Suprapubic skin (tissue), 4 donors: Measurements from ENCODE around the gene MTA3.

Experiments used
- EP300 ChIP-seq: sonication (generic); formaldehyde crosslinking; IDR thresholded peaks from one replicate; pipeline ENCODE4 v1.6.1; 2017; ENCODE audit warnings: antibody characterized with exemption
- POLR2A ChIP-seq, 2 donors: fragments of 450-650 bp; IDR thresholded peaks; one replicate each; pipeline ENCODE4 v1.6.1; 2017; ENCODE audit warnings: antibody characterized with exemption in 2 of 2, mild to moderate bottlenecking in 2 of 2, moderate library complexity in 2 of 2
- POLR2AphosphoS5 ChIP-seq, 3 donors: sonication (generic); formaldehyde crosslinking; IDR thresholded peaks; one replicate each; pipeline ENCODE4 v1.6.1; 2017; ENCODE audit warnings: antibody characterized with exemption in 3 of 3
- TF ChIP-seq, protein P1 (sequence below), 2 donors: fragments of 200-600 bp in 1 of 2; fragments of 450-650 bp in 1 of 2; sonication (generic) in 1 of 2; IDR thresholded peaks; one replicate each; pipeline ENCODE4 v1.5.1; 2016 to 2019; ENCODE audit warnings: antibody characterized with exemption in 2 of 2, mild to moderate bottlenecking in 1 of 2, moderate library complexity in 1 of 2

DNA sequence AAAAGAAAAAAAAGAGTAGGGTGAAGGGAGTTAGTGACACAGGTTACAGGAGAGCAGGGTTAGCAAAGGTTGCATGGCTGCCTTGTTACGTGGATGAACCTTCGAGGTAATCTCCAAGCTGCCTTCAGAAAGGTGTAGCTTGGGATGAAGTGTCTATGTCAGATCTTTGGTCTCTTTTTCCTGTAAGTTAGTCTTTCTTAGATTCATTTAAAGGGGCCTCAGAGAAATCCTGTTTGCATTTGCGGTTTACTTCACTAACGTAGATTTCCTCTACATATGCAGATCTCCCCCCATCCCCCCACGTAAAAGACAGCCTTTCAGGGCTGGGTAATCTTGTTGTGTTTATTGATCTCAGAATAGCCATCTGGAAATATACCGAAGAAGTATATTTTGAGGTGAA lies 83.7 kb downstream of the MTA3 start:
- TF ChIP-seq, protein P1, sequence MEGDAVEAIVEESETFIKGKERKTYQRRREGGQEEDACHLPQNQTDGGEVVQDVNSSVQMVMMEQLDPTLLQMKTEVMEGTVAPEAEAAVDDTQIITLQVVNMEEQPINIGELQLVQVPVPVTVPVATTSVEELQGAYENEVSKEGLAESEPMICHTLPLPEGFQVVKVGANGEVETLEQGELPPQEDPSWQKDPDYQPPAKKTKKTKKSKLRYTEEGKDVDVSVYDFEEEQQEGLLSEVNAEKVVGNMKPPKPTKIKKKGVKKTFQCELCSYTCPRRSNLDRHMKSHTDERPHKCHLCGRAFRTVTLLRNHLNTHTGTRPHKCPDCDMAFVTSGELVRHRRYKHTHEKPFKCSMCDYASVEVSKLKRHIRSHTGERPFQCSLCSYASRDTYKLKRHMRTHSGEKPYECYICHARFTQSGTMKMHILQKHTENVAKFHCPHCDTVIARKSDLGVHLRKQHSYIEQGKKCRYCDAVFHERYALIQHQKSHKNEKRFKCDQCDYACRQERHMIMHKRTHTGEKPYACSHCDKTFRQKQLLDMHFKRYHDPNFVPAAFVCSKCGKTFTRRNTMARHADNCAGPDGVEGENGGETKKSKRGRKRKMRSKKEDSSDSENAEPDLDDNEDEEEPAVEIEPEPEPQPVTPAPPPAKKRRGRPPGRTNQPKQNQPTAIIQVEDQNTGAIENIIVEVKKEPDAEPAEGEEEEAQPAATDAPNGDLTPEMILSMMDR (IDR thresholded peaks at IDR 0.05), result no peak
- TF ChIP-seq EP300 (no peak), POLR2A (IDR thresholded peaks at IDR 0.05) (no peak), POLR2AphosphoS5 (IDR thresholded peaks at IDR 0.05) (no peak)
